Stromal cell of bone marrow (primary cell): ENCODE results near the gene DCANP1.
A peak's percentile ranks its signal among the peaks of the same experiment; 100 is the strongest.

Experiments
- DNase-seq: peaks from one replicate; pipeline ENCODE4 v3.0.0-alpha.2; 2012; ENCODE audit warnings: low read depth

DCANP1 gene

DNA sequence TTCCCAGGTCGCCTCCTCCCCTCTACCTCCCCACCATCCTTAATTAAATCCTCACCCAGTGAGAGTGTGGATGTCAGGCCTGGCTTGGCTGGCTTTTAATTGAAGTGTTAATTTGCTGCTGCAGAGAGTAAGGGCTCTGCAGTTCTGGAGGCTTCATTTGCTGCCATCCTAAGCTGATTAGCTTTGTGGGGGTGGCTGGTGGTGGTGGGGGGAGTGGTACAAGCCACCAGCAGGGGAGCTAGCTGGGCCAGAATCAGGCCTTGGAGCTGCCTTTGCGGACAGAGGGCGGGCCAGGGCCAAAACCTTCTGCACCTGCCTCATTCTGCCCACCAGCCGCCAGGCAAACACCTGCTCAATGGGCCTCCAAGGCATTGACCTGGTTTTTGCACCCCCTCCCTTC, 31.8 kb upstream of the DCANP1 start:
- no peak for DNase-seq

- DNase-seq, result no peak
These were observed 30.5 kb upstream of the DCANP1 start for GRCh38 chr5:135477613-135478066.

GRCh38 chr5:135476615-135477581, 29.8 kb upstream of the DCANP1 start:
- DNase-seq, result no peak

GRCh38 chr5:135473956-135474670, 27.0 kb upstream of the DCANP1 start:
- no peak for DNase-seq

GRCh38 chr5:135472141-135472540, 25.0 kb upstream of the DCANP1 start:
- DNase-seq, result no peak

- DNase-seq, result no peak
These were observed 24.6 kb upstream of the DCANP1 start for GRCh38 chr5:135471726-135472125.

GRCh38 chr5:135469911-135470310, 22.8 kb upstream of the DCANP1 start:
- DNase-seq, result no peak

GRCh38 chr5:135468541-135468940, 21.4 kb upstream of the DCANP1 start:
- no peak for DNase-seq

DNA sequence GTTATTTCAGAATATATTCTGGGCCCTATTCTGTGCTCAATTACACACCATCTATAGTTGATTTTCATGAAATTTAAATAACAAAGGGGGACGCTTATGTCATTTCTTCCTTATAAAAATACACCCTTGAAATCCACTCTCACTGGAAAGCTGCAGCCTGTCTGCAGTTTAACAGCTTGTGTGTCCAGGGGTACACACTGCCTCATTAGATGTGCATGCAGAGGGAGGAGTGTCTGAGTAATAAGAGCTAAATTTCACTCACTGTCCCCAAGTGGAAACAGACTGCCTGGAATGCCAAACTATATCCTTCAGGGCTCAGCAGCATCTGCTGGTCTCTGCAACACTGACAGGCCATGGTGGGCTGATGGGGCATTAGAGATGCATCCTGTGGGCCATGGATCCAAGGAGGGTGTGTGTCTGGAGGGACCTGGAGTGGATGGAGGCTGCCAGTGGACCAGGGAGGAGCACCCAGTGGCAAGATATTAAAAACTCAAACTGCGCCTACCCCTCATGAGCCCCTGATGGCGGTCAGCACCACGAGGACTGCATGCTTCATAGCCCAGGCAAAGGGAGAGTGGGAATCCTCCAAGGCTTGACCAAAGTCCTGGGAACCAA, 20.8 kb upstream of the DCANP1 start:
- DNase-seq, result no peak

DNA sequence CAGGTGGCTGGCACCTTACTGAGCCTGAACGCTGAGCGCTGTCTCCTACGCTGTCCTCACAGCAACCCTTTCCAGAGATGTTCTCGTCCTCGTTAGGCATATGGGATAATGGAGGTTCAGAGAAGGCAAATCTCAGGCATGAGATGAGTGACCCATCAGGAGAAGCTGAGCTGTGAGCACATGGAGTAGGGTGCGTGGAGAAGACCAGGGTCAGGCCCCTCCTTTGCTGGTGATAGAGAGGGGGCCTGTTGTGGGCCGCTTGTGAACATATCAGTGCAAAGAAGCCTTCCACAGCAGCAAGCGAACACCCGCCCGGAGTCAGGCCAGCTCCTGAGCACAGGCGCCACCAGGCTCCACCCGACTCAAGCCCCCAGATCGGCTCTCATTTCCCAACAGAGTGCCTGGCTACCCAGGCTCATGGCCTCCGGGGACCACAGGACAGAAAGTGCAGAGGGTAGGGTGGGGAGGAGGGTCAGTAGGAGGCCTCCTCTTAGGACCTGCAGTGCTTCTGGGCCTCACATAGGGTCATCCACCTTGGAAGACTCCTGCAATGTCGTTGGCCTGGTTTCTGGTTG, 20.0 kb upstream of the DCANP1 start:
- DNase-seq, result no peak

- peak; percentile 38 for DNase-seq
These were observed 19.3 kb upstream of the DCANP1 start for GRCh38 chr5:135466178-135467050.

DNA sequence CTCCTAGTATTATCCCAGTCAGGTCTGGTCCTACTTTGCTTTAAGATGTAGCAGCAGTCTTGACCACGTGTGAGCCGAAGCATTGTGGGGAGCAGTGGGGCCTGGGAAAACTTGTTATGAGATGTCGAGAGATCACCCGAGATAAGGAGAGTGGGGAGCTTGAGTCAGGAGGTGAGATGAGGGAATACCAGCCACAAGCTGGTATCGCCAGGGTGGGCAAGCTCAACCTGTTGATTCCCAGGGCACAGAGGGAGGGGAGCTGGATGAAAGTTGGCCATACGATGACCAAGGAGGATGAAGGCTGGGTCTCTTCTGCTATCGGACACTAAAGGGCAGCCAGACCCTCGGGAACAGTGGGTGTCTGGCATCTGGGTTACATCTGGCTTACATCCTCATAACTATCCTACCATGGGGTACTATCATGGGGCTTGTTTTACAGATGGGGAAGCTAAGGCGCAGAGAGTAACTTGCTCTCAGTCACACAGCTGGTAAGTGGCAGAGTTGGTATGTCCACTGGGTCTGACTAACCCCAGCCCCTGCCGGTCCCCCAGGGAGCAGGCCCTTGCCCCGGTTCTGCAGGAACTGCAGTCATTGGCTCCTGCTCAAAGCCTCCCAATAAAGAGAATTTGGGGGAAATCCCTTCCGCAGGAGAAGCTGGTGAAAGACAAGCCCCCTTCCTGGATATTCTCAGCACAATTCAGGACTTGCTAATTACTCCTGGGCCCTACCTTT, 18.4 kb upstream of the DCANP1 start:
- DNase-seq, result no peak

DNA sequence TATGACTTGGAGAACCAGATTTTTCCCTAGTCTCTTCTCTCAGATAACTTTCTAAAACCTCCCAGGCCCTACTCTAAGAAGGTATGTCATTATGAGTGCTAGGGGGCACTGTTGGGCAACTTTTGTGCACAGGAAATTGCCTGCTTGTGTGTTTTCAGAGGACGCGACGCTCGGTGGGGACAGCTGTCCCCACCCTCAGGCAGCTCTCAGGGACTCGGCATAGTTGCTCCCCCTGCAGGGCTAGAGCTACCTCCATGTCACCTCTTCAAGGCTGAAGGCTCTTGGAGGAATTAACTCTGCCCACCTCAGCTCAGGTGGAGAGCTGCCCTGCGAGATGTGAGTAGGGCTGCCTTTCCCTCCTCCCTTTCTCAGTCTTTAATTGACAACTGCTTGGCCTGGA, 15.2 kb upstream of the DCANP1 start:
- no peak for DNase-seq

- no peak for DNase-seq
These were observed 14.5 kb upstream of the DCANP1 start for GRCh38 chr5:135461481-135462151.

- DNase-seq, result no peak
These were observed 13.3 kb upstream of the DCANP1 start for GRCh38 chr5:135460246-135461033.

- DNase-seq, result no peak
These were observed 11.8 kb upstream of the DCANP1 start for GRCh38 chr5:135458921-135459331.

DNA sequence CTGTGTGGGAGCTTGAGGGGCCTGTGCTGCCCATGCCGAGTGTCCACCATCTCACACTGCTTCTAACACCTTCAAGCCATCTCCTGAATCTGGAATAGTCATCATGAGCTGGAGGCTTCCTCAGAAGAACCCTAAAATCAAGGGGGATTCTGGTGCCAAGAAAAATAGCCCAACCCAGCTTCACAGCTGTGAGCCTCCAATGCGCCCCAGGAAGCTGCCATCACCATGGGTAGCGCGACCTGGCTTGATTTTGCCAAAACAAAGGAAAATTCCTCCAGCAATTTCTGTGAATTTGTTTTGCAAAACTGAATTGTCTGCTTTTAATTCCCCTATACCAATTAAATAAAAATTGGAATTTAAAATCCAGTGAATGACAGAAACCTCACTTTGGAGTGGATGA, 11.2 kb upstream of the DCANP1 start:
- DNase-seq, result no peak

DNA sequence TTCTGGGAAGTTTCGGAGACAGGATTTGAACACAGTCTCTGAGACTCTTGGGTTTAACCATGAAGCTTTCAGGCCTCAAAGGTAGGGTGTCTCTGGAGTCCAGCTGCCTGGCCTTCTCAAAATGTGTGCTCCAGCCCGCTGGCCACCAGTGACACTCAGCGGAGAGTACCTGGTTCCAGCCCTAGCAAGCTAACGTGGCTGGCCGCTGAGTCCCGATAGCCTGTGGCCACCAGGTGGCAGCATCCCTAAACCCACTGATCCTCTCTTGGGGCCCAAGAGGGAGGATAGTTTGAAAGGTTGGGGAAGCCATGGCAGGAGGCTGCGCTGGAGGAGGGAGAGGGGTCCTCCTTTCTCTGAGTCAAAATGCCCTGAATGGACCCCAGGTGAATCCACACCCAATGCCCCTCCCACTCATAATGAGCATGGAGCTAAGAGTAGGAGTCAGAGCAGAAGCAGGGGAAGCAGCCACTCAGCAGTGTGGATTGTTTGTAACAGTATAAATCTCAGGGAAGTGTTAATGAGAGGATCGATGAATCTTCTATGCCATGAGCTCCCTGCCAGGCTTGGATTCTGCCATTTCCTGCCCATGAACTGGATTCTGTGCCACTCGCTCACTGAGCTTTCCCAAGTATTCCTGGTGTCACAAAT, 10.4 kb upstream of the DCANP1 start:
- no peak for DNase-seq
